ENCODE results near the gene BCKDK. TPM values are rescaled to one million over a fixed set of nuclear protein-coding genes. Genes with fewer than 3 reads are reported as not detected.

The BCKDK gene
- total and polyA plus RNA-seq, 2 donors (not counting 3 experiments of a cell fraction or from before 2014, with no cell fraction given): 57.8 to 78.3 TPM

- Histone ChIP-seq H3K4me3 (replicated peaks in 1 of 3; ENCODE audit: insufficient read depth in 1 of 3, low read depth in 1 of 3, low read length in 3 of 3) (no peak overlapping the region), H3K4me2 (ENCODE audit: insufficient read depth, low read length) (no peak overlapping the region), H3K79me2 (ENCODE audit: control insufficient read depth, insufficient read depth, low read length) (peaks cover 14% of the 10 kb centered on the region), H2AFZ (ENCODE audit: low read depth, low read length) (no peak overlapping the region), H3K9me1 (replicated peaks; ENCODE audit: control insufficient read depth, extremely low read depth, insufficient read depth, low read length) (no peaks in the 10 kb centered on the region), H3K9ac (replicated peaks; ENCODE audit: extremely low read depth, insufficient read depth, low read length) (no peak overlapping the region), H4K20me1 (replicated peaks; ENCODE audit: control insufficient read depth, extremely low read depth, insufficient read depth, low read length) (no peaks in the 10 kb centered on the region), H3K36me3 (ENCODE audit: control insufficient read depth in 2 of 2, extremely low read depth in 1 of 2, insufficient read depth in 2 of 2, low read length in 2 of 2) (peaks cover 3 to 13% of the 10 kb centered on the region in 2 experiments), H3K27ac (ENCODE audit: insufficient read depth, low read depth, low read length) (no peak overlapping the region), H3K9me3 (replicated peaks; ENCODE audit: control insufficient read depth, insufficient read depth, low read length) (no peaks in the 10 kb centered on the region), H3K27me3 (ENCODE audit: control insufficient read depth in 2 of 2, insufficient read depth in 2 of 2, low read length in 2 of 2) (no peaks in the 10 kb centered on the region), H3K4me1 (ENCODE audit: control insufficient read depth, extremely low read depth, insufficient read depth, low read length) (peaks cover 7% of the 10 kb centered on the region)
- POLR2A ChIA-PET: no interaction called here
- FAIRE-seq: no peak
- BruUV-seq (replicated peaks): no TSS peak
- CTCF ChIA-PET: no interaction called here
- TF ChIP-seq GATA2 (IDR thresholded peaks at IDR 0.05; ENCODE audit: insufficient read depth, insufficient read length, low read depth, low read length): no peak
- no peak for TF ChIP-seq POLR2A (IDR thresholded peaks at IDR 0.05; ENCODE audit: low read depth, low read length)
- TF ChIP-seq POLR2AphosphoS5 (IDR thresholded peaks at IDR 0.05; ENCODE audit: insufficient read depth, low read depth, low read length): no peak
- no peak for TF ChIP-seq EZH2 (IDR thresholded peaks at IDR 0.05; ENCODE audit: borderline replicate concordance, low read depth, low read length, severe bottlenecking)
- TF ChIP-seq MAX (IDR thresholded peaks at IDR 0.05; ENCODE audit: insufficient read depth, insufficient read length): no peak
- dilution Hi-C loops (cut with MboI; ENCODE audit: extremely low pct_ligation_motif_present, low sequenced_read_pairs) (no loop called here), intact Hi-C loops (cut with micrococcal nuclease) (no loop called here)
- DNase-seq (ENCODE audit: low read depth, low spot score): no peak
Measured at GRCh38 chr16:31120129-31120528, 11.9 kb downstream of the BCKDK start.

GRCh38 chr16:31125844-31126243 lies 17.7 kb downstream of the BCKDK start:
- Histone ChIP-seq H3K9me3 (replicated peaks; ENCODE audit: control insufficient read depth, insufficient read depth, low read length) (no peaks in the 10 kb centered on the region), H3K4me1 (ENCODE audit: control insufficient read depth, extremely low read depth, insufficient read depth, low read length) (no peaks in the 10 kb centered on the region), H3K27me3 (ENCODE audit: control insufficient read depth in 2 of 2, insufficient read depth in 2 of 2, low read length in 2 of 2) (no peaks in the 10 kb centered on the region), H3K27ac (ENCODE audit: insufficient read depth, low read depth, low read length) (no peak overlapping the region), H3K9me1 (replicated peaks; ENCODE audit: control insufficient read depth, extremely low read depth, insufficient read depth, low read length) (no peaks in the 10 kb centered on the region), H3K4me3 (replicated peaks in 1 of 3; ENCODE audit: insufficient read depth in 1 of 3, low read depth in 1 of 3, low read length in 3 of 3) (no peak overlapping the region), H3K9ac (replicated peaks; ENCODE audit: extremely low read depth, insufficient read depth, low read length) (no peak overlapping the region), H3K4me2 (ENCODE audit: insufficient read depth, low read length) (no peak overlapping the region), H3K36me3 (ENCODE audit: control insufficient read depth in 2 of 2, extremely low read depth in 1 of 2, insufficient read depth in 2 of 2, low read length in 2 of 2) (peaks cover 0 to 13% of the 10 kb centered on the region in 2 experiments), H2AFZ (ENCODE audit: low read depth, low read length) (no peak overlapping the region), H3K79me2 (ENCODE audit: control insufficient read depth, insufficient read depth, low read length) (no peaks in the 10 kb centered on the region), H4K20me1 (replicated peaks; ENCODE audit: control insufficient read depth, extremely low read depth, insufficient read depth, low read length) (no peaks in the 10 kb centered on the region)
- TF ChIP-seq POLR2A (IDR thresholded peaks at IDR 0.05; ENCODE audit: low read depth, low read length) (no peak), EZH2 (IDR thresholded peaks at IDR 0.05; ENCODE audit: borderline replicate concordance, low read depth, low read length, severe bottlenecking) (no peak), POLR2AphosphoS5 (IDR thresholded peaks at IDR 0.05; ENCODE audit: insufficient read depth, low read depth, low read length) (no peak), FOS (IDR thresholded peaks at IDR 0.05; ENCODE audit: borderline replicate concordance, insufficient read depth, low read length) (no peak), JUN (IDR thresholded peaks at IDR 0.05; ENCODE audit: borderline replicate concordance, insufficient read depth, insufficient read length, low read depth) (no peak), CTCF (IDR thresholded peaks at IDR 0.05; ENCODE audit: extremely low read depth in 1 of 2, insufficient read depth in 1 of 2, low read depth in 1 of 2, low read length in 2 of 2) (no peak), MYC (IDR thresholded peaks at IDR 0.05; ENCODE audit: low read depth, low read length) (no peak)
- no peak for DNase-seq (ENCODE audit: low read depth, low spot score)
- intact Hi-C loops (cut with micrococcal nuclease): no loop called here
- ChIA-PET CTCF (interaction anchor here (1.5 kb wide), 1 partner anchor 16 kb away, joined by 7 read pairs; no protein-coding TSS in a partner anchor), POLR2A (no interaction called here)
- no peak for FAIRE-seq
- BruUV-seq (replicated peaks): no TSS peak
- dilution Hi-C loops (cut with MboI; ENCODE audit: extremely low pct_ligation_motif_present, low sequenced_read_pairs): no loop called here

All from endothelial cell of umbilical vein (primary cell).